Panc1 (cell line): ENCODE results near the gene MFAP1.

ENCODE experiments used
- POLR2AphosphoS5 ChIP-seq: IDR thresholded peaks from 2 replicates; pipeline ENCODE4 v1.6.1; 2012; ENCODE audit warnings: mild to moderate bottlenecking, low read depth, low read length, moderate library complexity
- SIN3A ChIP-seq: IDR thresholded peaks from 2 replicates; pipeline ENCODE4 v1.6.1; 2012; ENCODE audit warnings: low read depth, mild to moderate bottlenecking, low read length, moderate library complexity, borderline replicate concordance; ENCODE audit not compliant: insufficient read depth
- TCF7L2 ChIP-seq: IDR thresholded peaks from 2 replicates; pipeline ENCODE4 v1.6.1; 2011; ENCODE audit warnings: mild to moderate bottlenecking, low read depth, low read length, inconsistent platforms
- TF ChIP-seq, protein P1 (sequence below): fragments of 450-650 bp; IDR thresholded peaks from 2 replicates; pipeline ENCODE4 v1.5.1; 2017; ENCODE audit warnings: mild to moderate bottlenecking
- TF ChIP-seq, protein P2 (sequence below), 2 experiments: IDR thresholded peaks; 2 replicates each; pipeline ENCODE4 v1.6.1; 2011 to 2012; ENCODE audit warnings: low read depth in 2 of 2, control low read depth in 1 of 2, low read length in 1 of 2, mild to moderate bottlenecking in 1 of 2, moderate library complexity in 1 of 2; ENCODE audit not compliant: insufficient read depth in 1 of 2

DNA sequence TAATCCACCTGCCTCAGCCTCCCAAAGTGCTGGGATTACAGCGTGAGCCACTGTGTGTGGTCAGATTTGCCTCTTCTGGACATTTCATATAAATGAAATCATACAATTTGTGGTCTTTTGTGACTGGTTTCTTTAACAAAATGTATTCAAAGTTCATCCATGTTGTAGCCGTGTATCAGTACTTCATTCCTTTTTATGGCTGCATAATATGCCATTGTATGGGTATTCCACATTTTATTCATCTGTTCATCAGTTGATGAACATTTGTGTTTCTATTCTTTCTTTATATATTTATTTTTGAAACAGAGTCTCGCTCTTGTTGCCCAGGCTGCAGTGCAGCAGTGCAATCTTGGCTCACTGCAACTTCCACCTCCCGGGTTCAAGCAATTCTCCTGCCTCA lies 28.1 kb upstream of the MFAP1 start:
- TF ChIP-seq, protein P1, sequence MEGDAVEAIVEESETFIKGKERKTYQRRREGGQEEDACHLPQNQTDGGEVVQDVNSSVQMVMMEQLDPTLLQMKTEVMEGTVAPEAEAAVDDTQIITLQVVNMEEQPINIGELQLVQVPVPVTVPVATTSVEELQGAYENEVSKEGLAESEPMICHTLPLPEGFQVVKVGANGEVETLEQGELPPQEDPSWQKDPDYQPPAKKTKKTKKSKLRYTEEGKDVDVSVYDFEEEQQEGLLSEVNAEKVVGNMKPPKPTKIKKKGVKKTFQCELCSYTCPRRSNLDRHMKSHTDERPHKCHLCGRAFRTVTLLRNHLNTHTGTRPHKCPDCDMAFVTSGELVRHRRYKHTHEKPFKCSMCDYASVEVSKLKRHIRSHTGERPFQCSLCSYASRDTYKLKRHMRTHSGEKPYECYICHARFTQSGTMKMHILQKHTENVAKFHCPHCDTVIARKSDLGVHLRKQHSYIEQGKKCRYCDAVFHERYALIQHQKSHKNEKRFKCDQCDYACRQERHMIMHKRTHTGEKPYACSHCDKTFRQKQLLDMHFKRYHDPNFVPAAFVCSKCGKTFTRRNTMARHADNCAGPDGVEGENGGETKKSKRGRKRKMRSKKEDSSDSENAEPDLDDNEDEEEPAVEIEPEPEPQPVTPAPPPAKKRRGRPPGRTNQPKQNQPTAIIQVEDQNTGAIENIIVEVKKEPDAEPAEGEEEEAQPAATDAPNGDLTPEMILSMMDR: no peak
- TF ChIP-seq POLR2AphosphoS5: no peak
- TF ChIP-seq, protein P2, sequence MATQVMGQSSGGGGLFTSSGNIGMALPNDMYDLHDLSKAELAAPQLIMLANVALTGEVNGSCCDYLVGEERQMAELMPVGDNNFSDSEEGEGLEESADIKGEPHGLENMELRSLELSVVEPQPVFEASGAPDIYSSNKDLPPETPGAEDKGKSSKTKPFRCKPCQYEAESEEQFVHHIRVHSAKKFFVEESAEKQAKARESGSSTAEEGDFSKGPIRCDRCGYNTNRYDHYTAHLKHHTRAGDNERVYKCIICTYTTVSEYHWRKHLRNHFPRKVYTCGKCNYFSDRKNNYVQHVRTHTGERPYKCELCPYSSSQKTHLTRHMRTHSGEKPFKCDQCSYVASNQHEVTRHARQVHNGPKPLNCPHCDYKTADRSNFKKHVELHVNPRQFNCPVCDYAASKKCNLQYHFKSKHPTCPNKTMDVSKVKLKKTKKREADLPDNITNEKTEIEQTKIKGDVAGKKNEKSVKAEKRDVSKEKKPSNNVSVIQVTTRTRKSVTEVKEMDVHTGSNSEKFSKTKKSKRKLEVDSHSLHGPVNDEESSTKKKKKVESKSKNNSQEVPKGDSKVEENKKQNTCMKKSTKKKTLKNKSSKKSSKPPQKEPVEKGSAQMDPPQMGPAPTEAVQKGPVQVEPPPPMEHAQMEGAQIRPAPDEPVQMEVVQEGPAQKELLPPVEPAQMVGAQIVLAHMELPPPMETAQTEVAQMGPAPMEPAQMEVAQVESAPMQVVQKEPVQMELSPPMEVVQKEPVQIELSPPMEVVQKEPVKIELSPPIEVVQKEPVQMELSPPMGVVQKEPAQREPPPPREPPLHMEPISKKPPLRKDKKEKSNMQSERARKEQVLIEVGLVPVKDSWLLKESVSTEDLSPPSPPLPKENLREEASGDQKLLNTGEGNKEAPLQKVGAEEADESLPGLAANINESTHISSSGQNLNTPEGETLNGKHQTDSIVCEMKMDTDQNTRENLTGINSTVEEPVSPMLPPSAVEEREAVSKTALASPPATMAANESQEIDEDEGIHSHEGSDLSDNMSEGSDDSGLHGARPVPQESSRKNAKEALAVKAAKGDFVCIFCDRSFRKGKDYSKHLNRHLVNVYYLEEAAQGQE (IDR thresholded peaks at IDR 0.05; ENCODE audit: insufficient read depth in 1 of 2, low read depth in 2 of 2, low read length in 1 of 2): no peak
- no peak for TF ChIP-seq SIN3A
- TF ChIP-seq TCF7L2: no peak
